NCI-H345 treated with DMSO at 0.1 percent for 48 hours (cell line): Measurements from ENCODE around the gene BANF2.

Experiments
- DNase-seq: peaks from one replicate; lab custom pipeline; 2025; ENCODE audit not compliant: unreplicated experiment; lab: John Stamatoyannopoulos, UW

BANF2 gene

GRCh38 chr20:17732907-17733521, 33.2 kb downstream of the BANF2 start:
- DNase-seq, result no peak

- DNase-seq, result no peak
These were observed 34.1 kb downstream of the BANF2 start for GRCh38 chr20:17733767-17734304.

DNA sequence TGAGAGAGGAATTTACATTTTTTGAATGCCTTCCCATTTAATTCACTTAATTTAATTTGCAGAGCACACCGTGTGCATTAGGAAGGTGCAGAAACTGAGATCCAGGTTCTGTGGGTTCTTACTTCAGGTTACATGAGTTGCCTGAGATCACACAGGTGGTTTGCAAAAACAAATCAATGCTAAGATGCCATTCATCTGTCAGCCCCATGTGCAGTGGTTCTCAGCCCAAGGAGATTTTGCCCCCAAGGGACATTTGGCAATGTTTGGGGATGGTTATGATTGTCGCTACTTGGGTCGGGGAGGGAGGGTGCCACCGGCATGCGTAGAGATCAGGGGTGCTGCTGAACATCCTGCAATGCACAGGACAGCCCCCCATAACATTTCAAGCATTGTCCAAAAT, 34.6 kb downstream of the BANF2 start:
- DNase-seq, result no peak

- no peak for DNase-seq
These were observed 35.5 kb downstream of the BANF2 start for GRCh38 chr20:17735206-17735804.

DNA sequence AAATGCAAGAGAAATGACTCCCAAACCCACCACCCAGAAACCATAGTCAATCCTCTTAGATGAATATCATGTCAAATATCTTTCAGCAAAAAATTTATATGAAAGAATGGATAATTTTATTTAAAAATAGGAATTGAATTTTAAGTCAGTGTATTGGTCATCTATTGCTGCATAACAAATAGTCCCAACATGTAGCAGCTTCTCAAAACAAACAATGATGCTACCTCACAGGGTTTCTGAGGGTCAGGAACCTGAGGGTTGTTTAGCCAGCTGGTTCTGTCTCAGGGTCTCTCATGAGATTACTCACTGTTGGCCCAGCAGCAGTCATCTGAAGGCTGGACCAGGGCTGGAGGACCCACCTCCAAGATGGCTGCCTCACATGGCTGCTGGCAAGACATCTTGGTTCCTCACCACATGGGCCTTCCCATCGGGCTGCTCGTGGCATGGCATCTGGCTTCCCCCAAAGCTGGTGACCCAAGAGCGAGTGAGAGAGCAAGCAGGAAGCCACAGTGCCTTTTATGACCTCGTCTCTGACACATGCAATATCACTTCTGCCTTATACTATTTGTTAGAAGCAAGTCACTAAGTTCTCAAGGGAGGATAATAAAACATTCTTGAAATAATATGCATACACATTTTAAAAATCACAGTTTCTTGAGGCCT, 36.3 kb downstream of the BANF2 start:
- DNase-seq, result no peak

- no peak for DNase-seq
These were observed 38.4 kb downstream of the BANF2 start for GRCh38 chr20:17738154-17738553.

GRCh38 chr20:17741220-17741619, 41.5 kb downstream of the BANF2 start:
- DNase-seq, result no peak

- DNase-seq, result no peak
These were observed 43.0 kb downstream of the BANF2 start for GRCh38 chr20:17742731-17743130.

DNA sequence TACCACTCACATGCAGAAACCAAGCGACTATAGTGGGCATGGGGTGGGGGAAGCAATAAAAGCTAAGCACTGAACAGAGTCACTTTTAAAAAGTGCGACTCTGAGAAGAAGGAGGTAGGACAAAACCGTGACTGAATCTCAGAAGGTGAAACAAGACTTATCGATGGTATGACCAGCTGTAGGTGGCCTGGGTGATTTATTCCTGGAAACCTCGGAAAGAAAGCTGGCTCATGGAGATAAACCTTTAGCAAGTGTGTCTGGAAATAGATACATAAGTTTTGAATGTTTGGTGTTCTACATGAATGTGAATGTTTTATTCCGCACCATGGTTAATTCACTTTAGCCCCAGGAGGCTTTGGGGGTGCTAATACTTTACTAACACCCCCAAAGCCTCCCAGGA, 43.9 kb downstream of the BANF2 start:
- DNase-seq, result no peak

DNA sequence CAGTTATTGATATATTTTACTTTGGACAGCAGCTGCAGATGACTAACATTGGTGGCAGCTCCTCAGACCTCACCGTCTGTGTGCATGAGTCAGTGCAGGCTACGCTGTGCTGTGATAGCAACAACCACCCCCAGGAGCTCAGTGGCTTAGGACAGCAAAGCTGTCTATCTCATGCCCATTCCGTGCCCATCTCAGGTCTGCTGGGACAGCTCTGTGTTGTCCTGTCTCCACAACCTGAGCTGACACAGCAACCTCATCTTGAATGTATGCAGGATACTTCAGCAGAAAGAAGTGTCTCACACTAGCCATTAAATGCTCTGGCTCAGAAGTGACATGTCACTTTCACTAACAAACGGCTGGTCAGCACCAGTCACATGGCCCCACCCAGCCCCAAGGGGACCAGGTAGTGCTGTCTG, 47.7 kb downstream of the BANF2 start:
- DNase-seq, result no peak

DNA sequence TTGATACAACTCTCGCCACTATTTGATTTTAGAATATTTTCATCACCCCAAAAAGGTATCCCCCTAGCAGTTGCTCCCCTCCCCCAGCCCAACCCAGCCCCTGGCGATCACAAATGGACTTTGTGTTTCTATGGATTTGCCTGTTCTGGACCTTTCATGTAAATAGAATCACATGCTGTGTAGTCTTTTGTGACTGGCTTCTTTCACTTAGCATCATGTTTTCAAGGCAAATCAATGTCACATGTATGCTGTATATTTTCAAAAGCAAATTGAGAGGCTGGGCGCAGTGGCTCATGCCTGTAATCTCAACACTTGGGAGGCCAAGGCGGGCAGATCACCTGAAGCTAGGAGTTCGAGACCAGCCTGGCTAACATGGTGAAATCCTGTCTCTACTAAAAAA, 48.5 kb downstream of the BANF2 start:
- DNase-seq, result no peak

- DNase-seq, result no peak
These were observed 49.8 kb downstream of the BANF2 start for GRCh38 chr20:17749626-17749977.

- DNase-seq, result no peak
These were observed 50.4 kb downstream of the BANF2 start for GRCh38 chr20:17749978-17750721.

- no peak for DNase-seq
These were observed 50.9 kb downstream of the BANF2 start for GRCh38 chr20:17750722-17751045.

DNA sequence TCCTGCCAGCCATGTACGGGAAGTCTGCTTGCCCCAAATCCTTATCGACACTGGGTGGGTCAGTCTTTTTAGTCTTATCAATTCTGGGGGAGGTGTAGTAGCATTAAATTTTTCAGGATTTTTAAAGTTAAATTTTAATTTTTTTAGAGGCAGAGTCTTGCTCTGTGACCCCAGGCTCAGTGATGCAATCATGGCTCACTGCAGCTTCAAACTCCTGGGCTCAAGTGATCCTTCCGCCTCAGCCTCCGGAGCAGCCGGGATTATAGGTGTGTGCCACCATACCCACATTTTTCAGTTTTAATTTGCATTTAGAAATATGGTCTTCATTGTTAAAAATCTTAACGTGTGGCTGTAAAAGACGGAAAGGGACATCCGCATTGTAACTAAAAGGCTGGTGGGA, 51.9 kb downstream of the BANF2 start:
- DNase-seq, result no peak

GRCh38 chr20:17752459-17752858, 52.7 kb downstream of the BANF2 start:
- no peak for DNase-seq

DNA sequence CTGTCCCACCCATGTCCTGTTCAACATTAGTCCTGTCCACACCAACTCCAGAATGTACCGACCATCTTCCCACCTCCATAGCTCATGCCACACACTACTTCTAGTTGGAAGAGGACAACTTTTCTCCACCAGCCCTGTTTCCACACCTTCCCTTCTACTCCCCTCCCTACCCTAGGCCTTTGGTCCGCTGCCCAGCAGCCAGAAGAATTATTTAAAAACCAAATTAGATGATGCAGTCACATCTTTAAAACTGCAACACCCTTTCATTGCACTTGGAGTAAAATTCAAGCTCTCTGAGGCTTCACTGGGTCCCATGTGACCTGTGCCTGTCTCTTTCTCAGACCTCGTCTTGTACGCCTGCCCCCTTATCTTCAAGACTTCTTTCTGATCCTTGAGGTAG, 53.8 kb downstream of the BANF2 start:
- no peak for DNase-seq

- DNase-seq, result no peak
These were observed 56.8 kb downstream of the BANF2 start for GRCh38 chr20:17756529-17756928.

- DNase-seq, result no peak
These were observed 57.7 kb downstream of the BANF2 start for GRCh38 chr20:17757496-17757895.

GRCh38 chr20:17758010-17758409, 58.2 kb downstream of the BANF2 start:
- DNase-seq, result no peak

- DNase-seq, result no peak
These were observed 58.7 kb downstream of the BANF2 start for GRCh38 chr20:17758512-17758911.

DNA sequence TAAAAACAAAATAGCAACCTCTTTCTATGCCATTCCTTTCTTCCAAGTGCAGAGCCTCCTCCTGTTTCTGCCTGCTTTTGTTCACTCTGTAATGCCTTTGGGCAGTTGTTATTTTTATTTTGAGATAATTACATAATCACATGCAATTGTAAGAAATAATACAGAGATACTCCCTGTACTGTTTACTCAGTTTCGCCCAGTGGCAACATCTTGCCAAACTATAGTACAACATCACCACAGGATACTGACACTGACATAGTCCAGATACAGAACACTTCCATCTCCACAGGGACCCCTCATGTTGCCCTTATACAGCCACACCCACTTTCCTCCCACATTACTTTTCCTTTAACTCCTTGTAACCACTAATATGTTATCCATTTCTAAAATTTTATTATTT, 59.7 kb downstream of the BANF2 start:
- peak; percentile 96 for DNase-seq
